NCI-H748 treated with DMSO at 0.1 percent for 48 hours (cell line): Measurements from ENCODE around the gene TMCC1.
"Not testable (repeated sequence)": the region's sequence is repeated elsewhere in the genome, so short reads cannot be mapped to it uniquely, and the experiment has no call there.

ENCODE experiments used
- DNase-seq: peaks from one replicate; lab custom pipeline; 2025; lab: John Stamatoyannopoulos, UW

TMCC1 gene

DNA sequence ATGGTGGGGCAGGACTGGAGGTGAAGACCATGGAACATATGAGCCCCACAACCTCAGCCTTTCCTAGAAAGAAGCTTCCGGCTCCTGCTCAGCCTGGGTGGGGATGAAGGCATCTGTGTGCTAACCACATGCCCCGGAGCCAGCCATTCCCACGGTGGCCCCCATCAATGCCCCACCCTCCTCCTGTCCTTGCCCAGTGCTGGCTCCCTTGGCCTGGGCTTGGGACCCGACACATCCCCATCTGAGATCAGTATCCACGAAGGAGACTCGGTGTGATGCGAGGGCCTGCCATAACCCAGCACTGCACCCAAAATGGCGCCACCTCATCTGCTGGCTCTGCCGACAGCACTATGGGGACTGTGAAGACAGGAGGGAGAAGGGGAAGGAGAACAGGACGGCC lies 270.6 kb downstream of the TMCC1 start:
- DNase-seq, result no peak

DNA sequence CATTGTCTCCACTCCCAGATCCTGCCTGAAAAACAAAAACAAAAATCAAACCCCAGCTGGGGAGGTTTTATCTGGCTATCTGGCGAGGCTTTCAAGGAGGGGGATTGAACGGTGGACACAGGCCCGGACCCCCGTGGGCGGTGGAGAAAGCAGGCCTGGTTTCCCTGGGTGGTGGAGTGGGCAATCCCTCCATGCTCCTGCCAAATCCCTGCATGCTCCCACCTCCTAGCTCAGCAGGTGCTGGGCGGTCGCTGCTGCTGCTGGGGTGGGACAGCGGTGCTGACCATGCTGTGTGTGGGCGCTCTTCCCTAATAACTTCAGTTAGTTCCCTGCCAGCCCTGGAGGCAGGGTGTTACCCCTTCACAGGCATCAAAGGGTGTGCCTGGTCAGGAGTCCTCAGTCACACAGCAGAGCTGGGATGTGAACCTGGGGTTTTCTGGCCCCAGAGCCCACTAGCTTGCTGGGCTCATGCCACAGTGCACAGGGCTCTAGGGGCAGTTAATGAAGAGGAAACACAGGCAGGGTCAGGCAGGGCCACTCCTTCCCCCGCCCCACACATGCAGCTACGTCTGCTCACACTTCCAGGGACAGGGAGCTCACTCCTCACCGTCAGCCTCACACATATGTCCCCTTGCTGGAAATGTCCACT lies 271.2 kb downstream of the TMCC1 start:
- DNase-seq, result no peak

DNA sequence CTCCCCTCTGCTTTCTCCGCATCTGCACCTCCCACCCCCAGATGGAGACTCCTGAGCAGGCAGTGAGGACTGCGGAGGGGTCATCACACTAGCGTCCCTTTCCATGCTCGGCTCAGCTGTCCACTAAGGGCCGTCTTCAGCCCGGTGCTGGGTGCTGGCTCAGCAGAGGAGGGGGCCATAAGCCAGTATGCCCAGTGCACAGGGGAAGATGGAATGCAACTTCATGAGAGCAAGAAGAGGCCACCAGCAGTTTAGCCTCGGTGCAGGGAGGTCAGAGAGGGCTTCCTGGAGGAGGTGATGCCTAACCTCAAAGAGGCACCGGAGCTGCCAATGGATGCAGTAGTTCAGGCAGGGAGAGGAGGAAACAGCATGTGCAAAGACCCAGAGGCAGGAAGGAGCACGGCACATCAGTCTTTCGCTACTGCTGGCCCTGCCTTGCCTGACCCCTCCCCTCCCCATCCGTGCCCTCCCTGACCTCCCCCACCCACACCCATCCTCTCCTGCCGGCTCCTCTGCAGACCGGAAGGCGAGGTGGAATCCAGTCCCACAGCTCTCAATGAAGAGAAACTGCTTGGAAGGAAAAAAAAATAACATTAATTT lies 271.8 kb downstream of the TMCC1 start:
- DNase-seq, result no peak

DNA sequence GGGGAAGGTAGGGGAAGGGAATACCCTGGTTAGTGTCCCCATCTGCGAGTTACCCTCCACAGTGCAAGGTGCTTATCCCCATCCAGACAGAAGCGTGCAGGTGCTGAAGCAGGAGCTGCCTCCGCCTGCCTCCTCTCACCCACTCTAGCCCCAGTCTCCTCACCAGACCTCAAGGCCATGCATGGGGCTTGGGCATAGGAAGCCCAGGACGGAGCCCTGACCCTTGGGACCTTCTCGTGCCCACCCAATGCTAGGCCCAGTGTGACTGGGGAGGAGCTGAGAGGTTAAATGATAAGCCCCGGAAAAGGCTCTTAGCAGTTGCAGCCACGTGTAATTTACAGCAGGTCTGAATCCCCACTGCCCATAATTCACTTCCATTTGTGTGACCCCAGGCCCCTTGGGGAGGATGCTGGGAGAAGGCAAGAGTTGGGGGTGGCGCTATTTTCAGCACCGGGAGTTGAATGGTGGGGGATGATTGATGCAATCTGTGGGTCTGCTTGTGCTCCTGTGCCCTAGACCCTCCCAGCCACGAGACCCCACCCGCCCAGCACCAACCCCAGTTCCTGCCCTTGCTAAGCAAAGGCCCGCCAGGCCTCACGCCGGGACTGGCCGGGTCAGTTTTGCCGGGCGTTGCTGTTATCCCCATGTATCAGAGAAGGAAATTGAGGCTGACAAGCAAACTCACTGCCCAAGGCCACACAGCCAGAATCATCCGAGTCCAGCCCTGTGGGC lies 272.5 kb downstream of the TMCC1 start:
- DNase-seq, result no peak

DNA sequence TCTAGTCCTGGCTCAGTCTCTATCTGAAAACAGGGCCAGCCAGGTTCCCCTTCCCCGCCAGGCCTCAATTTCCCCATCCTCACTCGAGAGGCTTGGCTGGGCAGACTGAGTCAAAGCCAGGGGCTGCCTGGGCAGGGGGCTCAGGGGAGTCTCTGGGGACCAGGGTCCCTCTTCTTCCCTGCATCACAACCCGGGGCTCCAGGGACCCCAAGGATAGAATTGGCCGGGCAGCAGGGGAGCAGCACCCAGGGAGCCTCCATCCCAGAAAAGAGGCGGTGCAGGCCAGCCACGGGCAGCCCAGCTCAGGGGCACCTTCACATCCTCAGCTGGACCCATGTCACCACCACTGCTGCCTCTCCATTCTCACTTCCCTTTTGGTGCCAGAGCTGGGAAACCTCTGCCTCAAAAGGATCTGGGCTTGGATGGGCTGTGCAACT lies 273.8 kb downstream of the TMCC1 start:
- DNase-seq, result no peak

DNA sequence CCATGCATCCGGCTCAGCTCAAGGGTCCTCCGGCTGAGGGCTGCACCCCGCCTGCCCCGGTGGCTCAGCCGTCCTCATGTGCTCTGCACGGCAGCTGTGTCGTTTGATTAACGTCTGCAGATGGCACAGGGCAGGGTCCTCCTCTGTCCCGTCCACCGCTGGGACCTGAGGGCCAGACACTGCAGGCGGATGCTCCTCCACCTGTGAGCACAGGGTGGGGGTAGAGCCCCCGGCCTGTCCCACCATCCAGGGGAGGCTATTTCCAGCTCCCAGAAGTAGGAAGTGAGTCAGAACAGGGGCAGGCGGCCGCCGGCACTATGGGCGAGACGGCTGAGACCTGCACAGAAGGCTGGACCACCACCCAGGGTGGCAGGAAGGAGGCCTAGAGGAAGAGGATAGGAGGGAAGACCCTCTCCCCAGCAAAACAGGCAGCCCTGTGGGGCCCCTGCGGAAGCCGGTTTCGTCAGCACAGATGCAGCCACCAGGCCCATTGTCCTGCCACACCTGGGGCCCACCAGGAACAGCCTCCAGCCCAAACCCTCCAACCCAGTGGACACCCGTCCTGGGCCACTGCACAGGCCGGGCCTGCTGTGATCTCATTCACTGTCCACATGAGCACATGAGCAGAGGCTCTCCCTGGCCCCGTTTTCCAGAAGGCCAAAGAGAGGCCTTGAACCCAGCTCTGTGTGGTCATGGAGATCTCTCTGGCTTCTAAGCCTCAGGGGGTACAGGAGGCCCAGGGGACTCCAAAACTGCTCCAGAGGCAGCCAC lies 274.4 kb downstream of the TMCC1 start:
- no peak for DNase-seq

DNA sequence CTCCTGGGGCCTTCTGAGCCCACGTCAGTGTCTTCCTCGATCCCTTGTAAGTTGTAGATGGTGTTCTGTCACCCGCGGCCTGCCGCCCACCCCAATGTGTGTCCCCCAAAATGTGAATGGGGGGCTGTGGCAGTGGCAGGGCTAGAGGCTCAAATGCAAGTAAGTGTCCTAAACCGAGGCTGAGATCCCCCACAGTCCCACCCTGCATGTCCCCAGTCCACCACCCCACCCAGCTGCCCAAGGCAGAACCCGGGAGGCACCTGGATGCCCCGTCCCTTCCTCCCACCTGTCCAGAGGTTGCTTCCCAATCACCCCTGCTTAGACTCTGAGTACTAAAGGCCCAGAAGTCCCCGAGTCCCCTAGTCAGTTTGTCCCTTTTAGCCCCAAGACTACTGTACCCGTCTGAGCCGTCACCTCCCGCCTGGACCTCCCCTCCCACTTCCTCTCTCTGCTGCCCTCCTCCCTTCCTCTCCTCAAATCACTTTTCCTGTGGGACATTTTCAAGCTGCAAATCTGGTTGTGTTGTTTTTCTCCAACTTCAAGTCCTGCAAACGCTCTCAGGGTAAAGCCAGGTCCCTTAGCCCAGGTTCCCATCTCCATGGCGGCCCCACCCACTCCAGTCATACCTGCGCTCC lies 275.2 kb downstream of the TMCC1 start:
- no peak for DNase-seq

DNA sequence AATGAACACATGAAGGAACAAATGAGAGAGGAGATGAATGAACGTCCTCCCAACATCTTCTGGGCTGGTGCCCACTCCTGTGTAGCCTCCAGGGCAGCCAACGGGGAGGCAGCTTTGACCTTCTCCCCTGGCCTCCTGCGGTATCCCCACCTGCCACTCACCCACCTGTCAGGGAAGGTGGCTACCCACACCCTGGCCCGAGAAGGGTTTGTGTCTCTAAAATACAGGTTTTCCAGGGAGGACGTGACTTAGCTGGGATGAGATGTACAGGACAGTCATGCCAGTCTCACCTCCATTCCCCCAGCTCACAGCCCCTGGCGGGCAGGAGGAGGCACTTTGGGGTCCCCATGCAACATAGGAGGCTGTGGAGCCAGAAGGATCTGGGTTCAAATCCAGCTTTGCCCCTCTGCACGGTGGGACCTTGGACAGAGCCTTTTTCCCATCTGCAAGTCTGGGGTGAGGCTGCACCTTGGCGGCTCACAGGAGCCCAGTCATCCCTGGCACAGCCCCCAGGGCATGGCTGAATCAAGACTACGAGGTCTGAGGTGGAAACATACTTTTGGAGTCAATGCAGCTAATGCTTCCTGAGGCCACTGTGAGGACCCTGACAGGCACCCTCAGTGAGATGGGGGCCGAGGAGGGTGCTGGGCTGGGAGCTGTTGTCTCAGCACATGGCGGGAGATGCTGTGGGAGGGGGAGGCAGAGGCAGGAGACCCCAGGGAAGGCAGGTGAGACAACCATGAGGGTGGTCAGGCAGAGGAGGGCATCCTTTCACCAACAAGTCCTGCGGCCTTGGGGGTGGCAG lies 275.9 kb downstream of the TMCC1 start:
- DNase-seq, result no peak

DNA sequence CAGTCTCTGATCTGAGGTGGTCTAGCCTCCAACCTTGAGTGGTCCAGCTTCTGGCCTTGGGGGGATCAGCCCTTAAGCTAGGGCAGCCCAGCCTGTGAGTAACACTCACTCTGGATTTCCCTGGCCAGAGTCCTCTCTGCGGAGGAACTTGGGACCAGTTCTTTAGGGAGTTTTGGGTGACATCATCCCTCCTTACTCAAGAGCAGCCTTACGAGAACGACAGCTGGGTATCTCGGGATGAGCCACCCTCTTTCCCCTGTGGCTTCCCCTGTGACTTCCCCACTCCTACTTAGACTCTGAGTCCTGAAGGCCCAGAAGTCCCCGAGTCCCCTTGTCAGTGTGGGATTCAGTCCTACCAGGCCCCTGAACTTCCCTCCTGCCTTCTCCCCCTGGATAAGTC lies 276.8 kb downstream of the TMCC1 start:
- DNase-seq, result no peak

DNA sequence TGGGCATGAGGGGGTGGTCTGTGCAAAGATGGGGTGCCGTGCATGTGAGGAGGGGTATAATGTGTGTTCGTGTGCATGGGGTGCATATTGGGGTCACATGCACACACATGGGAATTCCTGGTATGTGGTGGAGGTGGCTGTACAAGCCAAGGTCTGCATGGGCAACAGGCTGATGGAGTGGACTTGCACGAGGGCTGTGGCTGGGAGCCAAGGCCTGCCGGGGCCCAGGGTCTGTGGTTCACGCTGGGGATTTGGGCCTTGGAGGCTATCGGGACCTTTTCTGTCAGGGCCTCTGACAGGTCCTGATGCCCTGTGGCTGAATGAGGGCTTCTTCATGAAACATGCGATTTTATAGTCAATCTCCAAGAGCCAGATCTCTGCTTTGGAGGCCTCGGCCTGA lies 277.2 kb downstream of the TMCC1 start:
- no peak for DNase-seq

DNA sequence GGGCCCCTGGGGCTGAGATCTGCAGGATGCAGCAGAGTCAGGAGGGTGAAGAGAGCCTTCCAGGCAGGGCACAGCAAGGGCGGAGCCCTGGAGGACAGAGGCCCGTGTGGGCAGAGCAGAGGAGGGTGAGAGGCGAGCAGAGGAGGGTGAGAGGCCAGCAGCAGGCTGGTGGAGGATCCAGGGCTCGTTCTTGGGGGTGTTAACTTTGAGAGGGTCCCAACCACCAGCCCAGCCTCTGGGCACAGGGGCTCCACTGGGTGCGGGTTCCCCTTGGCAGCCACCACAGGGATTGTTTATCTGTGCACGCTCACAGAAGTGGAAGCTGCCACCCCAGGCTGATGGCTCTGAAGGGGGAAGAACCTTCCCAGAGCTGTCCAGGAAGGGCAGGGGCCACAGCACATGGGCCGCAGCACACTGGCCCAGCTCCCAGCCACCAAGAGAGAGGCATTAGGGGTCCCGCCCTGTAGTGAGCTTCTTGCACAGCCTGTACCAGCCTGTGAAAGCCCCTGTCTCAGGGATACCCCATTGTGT lies 277.7 kb downstream of the TMCC1 start:
- DNase-seq, result no peak

DNA sequence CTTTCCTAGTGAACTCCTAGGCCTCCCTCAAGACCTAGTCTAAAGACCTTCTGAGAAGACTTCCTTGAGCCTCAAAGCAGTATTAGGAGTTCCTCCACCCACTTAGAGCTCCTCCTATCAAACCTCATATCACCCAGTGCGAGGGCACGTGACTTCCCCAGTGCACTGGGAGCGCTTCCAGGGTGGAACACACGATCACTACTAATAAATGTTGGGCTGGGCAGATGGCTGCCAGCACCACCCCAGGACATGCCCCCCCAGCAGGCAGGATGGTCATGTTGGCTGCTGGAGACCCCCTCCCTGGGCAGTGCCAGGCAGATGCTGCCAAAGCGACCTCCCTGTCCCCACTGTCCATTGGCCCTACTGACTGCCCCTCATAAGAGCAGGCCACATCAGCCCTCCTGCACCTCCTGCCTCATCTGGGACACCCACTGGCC lies 278.6 kb downstream of the TMCC1 start:
- no peak for DNase-seq

DNA sequence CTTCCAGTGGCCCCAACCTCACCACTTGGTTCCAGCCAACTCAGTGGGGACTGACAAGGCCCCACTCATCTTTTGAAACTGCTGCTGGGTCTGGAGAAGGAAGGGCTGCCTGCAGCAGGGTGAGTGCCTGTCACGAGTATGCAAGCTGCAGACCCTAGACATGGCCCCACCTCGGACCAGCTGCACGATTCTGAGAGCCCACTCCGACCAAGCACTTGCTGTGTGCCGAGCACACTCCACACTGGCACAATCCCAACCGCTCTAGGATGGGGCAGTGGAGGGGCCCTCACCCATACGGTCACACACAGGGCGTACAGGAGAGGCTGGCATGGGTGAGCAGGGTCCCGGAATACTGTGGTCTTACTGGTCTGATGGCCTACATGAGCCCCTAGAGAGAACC lies 279.1 kb downstream of the TMCC1 start:
- no peak for DNase-seq

DNA sequence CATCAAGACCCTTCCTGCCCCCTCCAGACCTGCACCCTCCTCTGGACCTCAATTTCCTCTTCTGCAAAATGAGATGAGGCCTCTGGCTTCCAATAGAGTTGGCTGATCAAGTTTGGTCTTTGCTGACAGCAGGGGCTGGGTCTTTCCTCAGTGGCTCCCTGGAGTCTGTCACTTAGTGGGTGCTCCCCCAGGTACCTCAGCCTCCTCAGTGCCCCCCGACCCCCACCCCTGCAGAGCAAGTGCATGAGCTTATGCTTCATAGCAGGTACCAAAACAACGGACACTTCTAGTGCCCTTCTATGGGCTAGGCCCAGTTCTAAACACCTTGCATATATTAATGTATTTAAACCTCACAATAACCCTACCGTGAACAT lies 280.2 kb downstream of the TMCC1 start:
- no peak for DNase-seq

DNA sequence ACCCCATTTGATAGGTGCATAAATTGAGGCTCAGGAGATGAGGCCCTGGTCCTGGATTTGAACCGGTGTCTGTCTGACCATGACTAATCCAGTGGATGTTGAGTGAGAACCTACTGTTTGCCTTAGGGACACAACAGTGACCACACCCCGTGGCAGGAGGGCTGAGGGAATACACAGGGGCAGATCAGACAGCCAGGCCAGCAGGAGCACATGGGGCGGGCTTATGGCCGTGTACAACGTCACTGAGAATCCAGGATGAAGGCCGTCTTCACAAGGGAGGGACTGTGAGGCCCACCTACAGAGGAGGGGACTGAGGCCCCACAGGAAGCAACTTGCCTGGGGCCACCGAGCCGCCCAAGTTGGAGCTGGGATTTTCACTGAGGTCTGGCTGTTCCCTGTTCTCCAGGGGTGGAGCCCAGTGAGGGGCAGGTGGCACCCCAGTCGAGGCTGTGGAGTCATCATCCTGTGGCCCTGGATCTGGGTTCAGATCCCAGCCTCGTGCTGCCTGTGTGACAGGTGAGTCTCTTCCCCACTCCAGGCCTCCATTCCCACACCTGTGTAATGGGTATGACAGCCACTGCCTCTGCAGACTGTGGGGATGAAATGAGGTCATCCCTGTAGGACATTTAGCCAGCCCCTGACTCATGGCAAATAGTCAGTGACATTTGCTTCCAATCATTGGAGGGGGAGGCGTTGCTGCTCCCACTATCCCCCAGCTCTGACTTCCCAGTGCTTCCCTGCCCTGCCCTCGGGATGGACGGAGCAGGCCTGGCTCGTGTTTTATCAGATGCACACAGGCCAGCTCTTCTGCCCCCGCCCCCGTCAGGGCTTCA lies 280.8 kb downstream of the TMCC1 start:
- DNase-seq, result no peak

DNA sequence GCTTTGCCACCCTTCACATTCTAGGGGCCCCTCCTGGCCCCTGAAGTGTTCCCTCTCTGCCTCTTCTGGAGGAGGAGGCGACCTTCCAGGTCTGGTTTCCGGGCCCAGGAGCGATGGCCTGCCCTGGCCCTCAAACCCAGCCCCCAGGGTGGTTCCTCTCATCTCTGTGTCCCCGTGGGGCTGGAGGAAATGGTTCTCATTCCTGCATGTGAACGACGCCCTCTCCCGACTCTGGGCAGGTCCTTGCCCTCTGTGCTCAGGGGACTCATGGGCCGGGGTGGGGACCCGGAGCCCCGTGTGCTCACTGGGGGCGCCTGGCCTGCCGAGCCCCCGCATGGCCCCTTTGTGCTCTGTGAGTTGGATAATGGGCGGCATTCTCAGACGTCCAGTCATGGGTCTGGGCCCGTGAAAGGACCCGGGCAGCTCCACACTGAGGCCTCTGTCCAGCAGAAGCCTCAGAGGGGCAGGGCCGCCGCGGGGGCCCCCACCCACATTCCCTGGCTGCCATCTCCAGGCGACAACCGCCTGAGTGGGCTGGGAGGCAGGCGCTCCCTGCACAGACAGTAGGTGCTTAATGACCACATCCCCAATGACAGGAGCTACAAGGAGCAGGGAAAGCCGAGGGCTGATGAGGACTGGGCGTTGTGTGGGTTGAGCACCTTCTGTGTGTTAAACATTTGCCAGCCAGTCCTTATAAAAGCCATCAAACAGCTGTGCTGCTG lies 281.5 kb downstream of the TMCC1 start:
- DNase-seq, result no peak

DNA sequence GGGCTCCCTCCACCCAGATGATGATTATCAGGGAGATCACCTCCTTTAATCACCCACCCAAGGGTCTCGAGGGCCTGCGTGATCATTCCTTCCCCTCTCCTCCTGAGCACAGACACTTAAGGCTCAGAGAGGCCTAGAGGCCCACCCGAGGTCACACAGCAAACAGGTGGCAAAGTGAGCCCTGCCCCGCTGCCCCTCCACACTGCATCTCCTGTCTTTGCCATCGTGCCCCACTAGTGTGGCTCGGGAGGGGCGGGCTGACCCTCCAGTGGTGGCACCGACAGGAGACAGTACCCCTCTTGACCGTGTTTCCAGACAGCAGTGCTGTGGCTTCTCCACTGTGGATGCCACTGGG lies 282.1 kb downstream of the TMCC1 start:
- DNase-seq, result no peak

DNA sequence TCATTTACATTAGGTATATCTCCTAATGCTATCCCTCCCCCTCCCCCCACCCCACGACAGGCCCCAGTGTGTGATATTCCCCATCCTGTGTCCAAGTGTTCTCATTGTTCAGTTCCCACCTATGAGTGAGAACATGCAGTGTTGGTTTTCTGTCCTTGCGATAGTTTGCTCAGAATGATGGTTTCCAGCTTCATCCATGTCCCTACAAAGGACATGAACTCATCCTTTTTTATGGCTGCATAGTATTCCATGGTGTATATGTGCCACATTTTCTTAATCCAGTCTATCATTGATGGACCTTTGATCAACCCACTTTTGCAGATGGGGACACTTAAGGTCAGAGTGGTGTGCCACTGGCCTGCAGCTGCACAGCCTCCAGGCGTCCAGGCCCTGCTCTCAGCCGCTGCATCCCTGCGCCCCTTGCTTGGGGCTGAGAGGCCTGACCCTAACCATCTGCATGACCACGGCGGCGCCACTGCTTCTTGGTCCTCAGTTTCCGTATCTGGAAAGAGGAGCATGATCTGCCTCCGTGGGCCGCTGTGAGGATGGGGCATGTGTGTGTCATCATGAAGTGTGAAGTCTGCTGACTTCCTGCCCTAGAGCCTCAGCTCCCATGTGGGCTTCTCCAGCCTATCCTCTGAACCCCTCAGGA lies 282.6 kb downstream of the TMCC1 start:
- not testable (repeated sequence) for DNase-seq

DNA sequence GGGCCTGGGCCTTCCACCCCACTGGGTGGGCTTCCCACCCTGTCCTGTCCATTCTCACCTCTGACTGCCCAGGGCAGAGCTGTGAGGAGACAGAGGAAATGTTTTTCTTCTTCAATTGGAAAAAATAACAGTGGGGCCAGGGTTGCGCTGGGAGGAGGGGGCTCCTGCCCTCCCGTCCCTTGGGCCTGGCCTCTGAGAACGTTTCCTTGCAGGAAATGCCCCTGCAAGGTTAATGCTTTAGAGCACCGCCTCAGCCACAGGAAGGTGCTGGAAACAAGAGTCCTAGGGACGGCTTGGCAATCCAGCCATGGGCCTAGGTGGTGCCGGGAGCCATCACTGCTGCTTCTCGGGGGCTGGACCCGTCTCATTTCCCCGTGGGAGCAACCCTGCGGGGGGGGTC lies 283.2 kb downstream of the TMCC1 start:
- no peak for DNase-seq
